Mononuclear cell (primary cell): ENCODE data around the gene TADA3. TPM values are rescaled to one million over a fixed set of nuclear protein-coding genes. Genes with fewer than 3 reads are reported as not detected.
"Not testable (repeated sequence)": the region's sequence is repeated elsewhere in the genome, so short reads cannot be mapped to it uniquely, and the experiment has no call there.

Source experiments
- H3K27me3 ChIP-seq: 2 replicates; pipeline ENCODE4 v1.6.0; 2011; ENCODE audit warnings: low read length, control low read depth; ENCODE audit not compliant: insufficient read depth
- H3K4me1 ChIP-seq: 2 replicates; pipeline ENCODE4 v1.5.1; 2011; ENCODE audit warnings: mild to moderate bottlenecking, low read length, control low read depth; ENCODE audit not compliant: insufficient read depth
- H3K4me3 ChIP-seq: 2 replicates; pipeline ENCODE4 v1.5.1; 2011; ENCODE audit warnings: mild to moderate bottlenecking, low read length, moderate library complexity
- H3K9me3 ChIP-seq: 2 replicates; pipeline ENCODE4 v1.5.1; 2011; ENCODE audit warnings: low read depth, mild to moderate bottlenecking, control low read depth, low read length
- total RNA-seq: library from RNA; depleted of rRNA; stranded (reverse); fragments of >200 nt; gene quantifications from one replicate; pipeline ENCODE4 v1.2.3, GENCODE V29; 2012

TADA3 gene
- total RNA-seq, 1 donor, result 28.8 TPM

GRCh38 chr3:9781978-9782603, 10.2 kb downstream of the TADA3 start:
- Histone ChIP-seq H3K4me3 (no peak overlapping the region), H3K4me1 (peaks cover 58% of the 10 kb centered on the region), H3K27me3 (no peaks in the 10 kb centered on the region), H3K9me3 (no peaks in the 10 kb centered on the region)

- H3K4me1 ChIP-seq, result peaks cover 61% of the 10 kb centered on the region
- no peak overlapping the region for H3K4me3 ChIP-seq
- no peaks in the 10 kb centered on the region for H3K9me3 ChIP-seq
- no peaks in the 10 kb centered on the region for H3K27me3 ChIP-seq
These were observed 10.7 kb downstream of the TADA3 start for GRCh38 chr3:9781551-9781950.

GRCh38 chr3:9780910-9781309, 11.4 kb downstream of the TADA3 start:
- H3K27me3 ChIP-seq, result no peaks in the 10 kb centered on the region
- H3K4me1 ChIP-seq, result peaks cover 61% of the 10 kb centered on the region
- H3K4me3 ChIP-seq, result no peak overlapping the region
- H3K9me3 ChIP-seq, result no peaks in the 10 kb centered on the region

- Histone ChIP-seq H3K4me3 (no peak overlapping the region), H3K4me1 (peaks cover 61% of the 10 kb centered on the region), H3K27me3 (no peaks in the 10 kb centered on the region), H3K9me3 (no peaks in the 10 kb centered on the region)
These were observed 11.8 kb downstream of the TADA3 start for GRCh38 chr3:9780458-9780812.

GRCh38 chr3:9779721-9780457, 12.4 kb downstream of the TADA3 start:
- H3K27me3 ChIP-seq, result no peaks in the 10 kb centered on the region
- H3K9me3 ChIP-seq, result no peaks in the 10 kb centered on the region
- H3K4me1 ChIP-seq, result peaks cover 61% of the 10 kb centered on the region
- H3K4me3 ChIP-seq, result no peak overlapping the region

- no peak overlapping the region for H3K4me3 ChIP-seq
- no peaks in the 10 kb centered on the region for H3K27me3 ChIP-seq
- no peaks in the 10 kb centered on the region for H3K9me3 ChIP-seq
- H3K4me1 ChIP-seq, result peaks cover 61% of the 10 kb centered on the region
These were observed 13.1 kb downstream of the TADA3 start for GRCh38 chr3:9779075-9779593.

GRCh38 chr3:9778143-9779074, 13.9 kb downstream of the TADA3 start:
- peaks cover 61% of the 10 kb centered on the region for H3K4me1 ChIP-seq
- H3K9me3 ChIP-seq, result no peaks in the 10 kb centered on the region
- H3K4me3 ChIP-seq, result no peak overlapping the region
- H3K27me3 ChIP-seq, result no peaks in the 10 kb centered on the region

- Histone ChIP-seq H3K9me3 (no peaks in the 10 kb centered on the region), H3K4me1 (peaks cover 58% of the 10 kb centered on the region)
These were observed 14.6 kb downstream of the TADA3 start for GRCh38 chr3:9777694-9778021.

GRCh38 chr3:9776896-9777693, 15.2 kb downstream of the TADA3 start:
- H3K27me3 ChIP-seq, result no peaks in the 10 kb centered on the region
- H3K9me3 ChIP-seq, result no peaks in the 10 kb centered on the region
- H3K4me3 ChIP-seq, result no peak overlapping the region
- H3K4me1 ChIP-seq, result peaks cover 53% of the 10 kb centered on the region

More at GRCh38 chr3:9777694-9778021, 14.6 kb downstream of the TADA3 start:
- H3K4me3 ChIP-seq, result no peak overlapping the region
- H3K27me3 ChIP-seq, result no peaks in the 10 kb centered on the region

GRCh38 chr3:9771007-9771406, 21.3 kb downstream of the TADA3 start:
- not testable (repeated sequence) for H3K27me3 ChIP-seq, H3K4me3 ChIP-seq, H3K9me3 ChIP-seq
- peaks cover 45% of the 10 kb centered on the region for H3K4me1 ChIP-seq

GRCh38 chr3:9770276-9770812, 21.9 kb downstream of the TADA3 start:
- Histone ChIP-seq H3K4me3 (peak overlapping the region; percentile 37), H3K27me3 (no peaks in the 10 kb centered on the region), H3K4me1 (peaks cover 45% of the 10 kb centered on the region), H3K9me3 (no peaks in the 10 kb centered on the region)

- no peaks in the 10 kb centered on the region for H3K27me3 ChIP-seq
- peak within 1 kb of the TSS; percentile 37 for H3K4me3 ChIP-seq
- no peaks in the 10 kb centered on the region for H3K9me3 ChIP-seq
- H3K4me1 ChIP-seq, result peaks cover 45% of the 10 kb centered on the region
These were observed 22.6 kb downstream of the TADA3 start, which contains the start of gene CAMK1 for GRCh38 chr3:9769426-9770275. Gene CAMK1, minus strand, starts transcription at chr3:9769947. Its CDS starts 2,198 bp downstream, at chr3:9767749.

- H3K4me3 ChIP-seq, result peak overlapping the region; percentile 37
- H3K27me3 ChIP-seq, result no peaks in the 10 kb centered on the region
- H3K9me3 ChIP-seq, result no peaks in the 10 kb centered on the region
- H3K4me1 ChIP-seq, result peaks cover 45% of the 10 kb centered on the region
These were observed 23.3 kb downstream of the TADA3 start for GRCh38 chr3:9769012-9769411.
